Measurements from ENCODE around the gene RRM2. TPM values are rescaled to one million over a fixed set of nuclear protein-coding genes. Genes with fewer than 3 reads are reported as not detected.

RRM2 gene
- total RNA-seq, 1 donor from 2014 or later = 79.8 TPM

- DNase-seq (ENCODE audit: low spot score, unreplicated experiment) = no peak
- Mint-ChIP-seq H3K9me3 (ENCODE audit: low read depth) (no peaks in the 10 kb centered on the region), H3K36me3 (ENCODE audit: insufficient read depth) (peaks cover 13% of the 10 kb centered on the region), H3K27me3 (peaks cover 3% of the 10 kb centered on the region), H3K4me3 (ENCODE audit: low read depth) (no peak overlapping the region), H3K4me1 (ENCODE audit: low read depth) (peaks cover 22% of the 10 kb centered on the region), H3K27ac (no peak overlapping the region)
- TF ChIP-seq CTCF (IDR thresholded peaks at IDR 0.05; ENCODE audit: unreplicated experiment) = no peak
Observed at GRCh38 chr2:10128420-10128819, 5.9 kb downstream of the RRM2 start.

DNA sequence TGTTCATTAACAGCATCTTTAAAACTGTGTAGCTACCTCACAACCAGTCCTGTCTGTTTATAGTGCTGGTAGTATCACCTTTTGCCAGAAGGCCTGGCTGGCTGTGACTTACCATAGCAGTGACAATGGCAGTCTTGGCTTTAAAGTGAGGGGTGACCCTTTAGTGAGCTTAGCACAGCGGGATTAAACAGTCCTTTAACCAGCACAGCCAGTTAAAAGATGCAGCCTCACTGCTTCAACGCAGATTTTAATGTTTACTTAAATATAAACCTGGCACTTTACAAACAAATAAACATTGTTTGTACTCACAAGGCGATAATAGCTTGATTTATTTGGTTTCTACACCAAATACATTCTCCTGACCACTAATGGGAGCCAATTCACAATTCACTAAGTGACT lies 7.0 kb downstream of the RRM2 start:
- H3K27ac Mint-ChIP-seq = no peak overlapping the region
- no peaks in the 10 kb centered on the region for H3K27me3 Mint-ChIP-seq
- H3K9me3 Mint-ChIP-seq (ENCODE audit: low read depth) = no peaks in the 10 kb centered on the region
- H3K4me1 Mint-ChIP-seq (ENCODE audit: low read depth) = peaks cover 14% of the 10 kb centered on the region
- DNase-seq (ENCODE audit: low spot score, unreplicated experiment) = no peak
- peaks cover 13% of the 10 kb centered on the region for H3K36me3 Mint-ChIP-seq (ENCODE audit: insufficient read depth)
- no peak for TF ChIP-seq CTCF (IDR thresholded peaks at IDR 0.05; ENCODE audit: unreplicated experiment)
- H3K4me3 Mint-ChIP-seq (ENCODE audit: low read depth) = no peak overlapping the region

- H3K4me3 Mint-ChIP-seq (ENCODE audit: low read depth) = no peak overlapping the region
- H3K4me1 Mint-ChIP-seq (ENCODE audit: low read depth) = peaks cover 7% of the 10 kb centered on the region
- H3K9me3 Mint-ChIP-seq (ENCODE audit: low read depth) = no peaks in the 10 kb centered on the region
- no peak for DNase-seq (ENCODE audit: low spot score, unreplicated experiment)
- no peak overlapping the region for H3K27ac Mint-ChIP-seq
- H3K36me3 Mint-ChIP-seq (ENCODE audit: insufficient read depth) = peaks cover 7% of the 10 kb centered on the region
- TF ChIP-seq CTCF (IDR thresholded peaks at IDR 0.05; ENCODE audit: unreplicated experiment) = no peak
- no peaks in the 10 kb centered on the region for H3K27me3 Mint-ChIP-seq
Observed at GRCh38 chr2:10132043-10132575, 9.6 kb downstream of the RRM2 start.

DNA sequence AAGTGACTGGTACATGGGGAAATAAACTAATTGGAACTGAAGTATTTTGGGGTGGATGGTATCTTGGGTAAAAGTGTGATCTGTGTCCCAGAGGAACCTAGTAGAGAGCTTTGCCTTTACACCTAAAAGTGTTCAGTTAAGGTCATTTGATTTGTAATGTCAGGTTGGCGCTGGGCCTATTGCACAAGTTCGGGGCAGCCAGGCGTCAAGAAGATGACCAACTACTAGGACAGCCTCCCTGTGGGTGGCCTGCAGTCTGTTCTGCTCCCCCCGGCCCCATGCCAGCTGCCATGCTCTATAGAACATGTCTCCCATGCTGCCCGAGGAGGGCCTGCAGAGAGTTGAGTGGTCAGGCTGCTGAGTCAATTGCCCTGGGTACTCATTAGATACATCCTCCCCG lies 10.1 kb downstream of the RRM2 start:
- Mint-ChIP-seq H3K4me3 (ENCODE audit: low read depth) (no peak overlapping the region), H3K27ac (no peak overlapping the region), H3K27me3 (no peaks in the 10 kb centered on the region), H3K4me1 (ENCODE audit: low read depth) (peaks cover 7% of the 10 kb centered on the region), H3K9me3 (ENCODE audit: low read depth) (no peaks in the 10 kb centered on the region), H3K36me3 (ENCODE audit: insufficient read depth) (peaks cover 7% of the 10 kb centered on the region)
- no peak for DNase-seq (ENCODE audit: low spot score, unreplicated experiment)
- no peak for TF ChIP-seq CTCF (IDR thresholded peaks at IDR 0.05; ENCODE audit: unreplicated experiment)

DNA sequence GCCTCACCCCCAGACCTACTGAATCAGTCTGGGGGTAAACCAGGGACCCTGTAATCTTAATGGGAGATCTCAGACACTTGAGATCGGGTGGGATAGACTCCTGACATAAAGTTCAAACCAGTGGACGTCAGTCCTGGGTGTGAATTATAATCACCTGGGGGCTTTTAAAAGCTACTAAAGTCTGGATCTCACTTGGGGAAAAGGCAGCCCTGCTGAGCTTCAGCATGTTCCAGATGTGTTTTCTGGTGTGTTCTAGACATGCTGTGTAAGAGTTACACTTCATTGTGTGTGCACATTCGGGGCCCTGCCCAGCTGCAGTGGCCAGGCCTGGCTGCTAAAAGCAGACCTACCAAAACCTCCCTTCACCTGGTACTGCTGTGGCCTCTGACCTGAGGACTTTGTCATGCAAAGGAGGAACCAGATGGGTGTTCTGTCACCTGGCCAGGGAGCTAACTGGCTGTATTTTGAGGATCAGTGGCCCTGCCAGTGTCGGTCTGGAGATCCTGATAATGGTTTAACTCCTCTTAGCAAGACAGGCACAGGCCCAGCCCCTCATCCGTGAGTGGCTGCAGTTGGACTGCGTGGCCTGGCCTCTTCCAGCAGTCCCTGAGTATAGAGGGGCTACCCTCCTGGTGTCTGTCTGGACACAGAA lies 10.6 kb downstream of the RRM2 start:
- no peak for DNase-seq (ENCODE audit: low spot score, unreplicated experiment)

More for the DNA sequence above, 10.6 kb downstream of the RRM2 start:
- Mint-ChIP-seq H3K27me3 (no peaks in the 10 kb centered on the region), H3K4me3 (ENCODE audit: low read depth) (no peak overlapping the region), H3K36me3 (ENCODE audit: insufficient read depth) (peaks cover 7% of the 10 kb centered on the region), H3K4me1 (ENCODE audit: low read depth) (peaks cover 7% of the 10 kb centered on the region), H3K27ac (no peak overlapping the region), H3K9me3 (ENCODE audit: low read depth) (no peaks in the 10 kb centered on the region)
- TF ChIP-seq CTCF (IDR thresholded peaks at IDR 0.05; ENCODE audit: unreplicated experiment) = no peak
